HG02588 (cell line): ENCODE measurements around the gene SORCS2.

Source experiments
- ATAC-seq: cut with Tn5 transposase; IDR thresholded peaks from one replicate; pipeline ENCODE4 v1.9.1; 2021; ENCODE audit warnings: mild to moderate bottlenecking, moderate library complexity; ENCODE audit not compliant: unreplicated experiment

Gene SORCS2

GRCh38 chr4:7285244-7286094 is 93.1 kb downstream of the SORCS2 start:
- no peak for ATAC-seq

- ATAC-seq: no peak
Observed at GRCh38 chr4:7286170-7286569, 93.8 kb downstream of the SORCS2 start.

- no peak for ATAC-seq
Observed at GRCh38 chr4:7286798-7287197, 94.5 kb downstream of the SORCS2 start.

- no peak for ATAC-seq
Observed at GRCh38 chr4:7287274-7287917, 95.1 kb downstream of the SORCS2 start.

GRCh38 chr4:7287918-7288280 is 95.6 kb downstream of the SORCS2 start:
- ATAC-seq: no peak

GRCh38 chr4:7288751-7289523 is 96.6 kb downstream of the SORCS2 start:
- no peak for ATAC-seq

- ATAC-seq: no peak
Observed at GRCh38 chr4:7289589-7289988, 97.3 kb downstream of the SORCS2 start.

GRCh38 chr4:7291372-7292114 is 99.2 kb downstream of the SORCS2 start:
- no peak for ATAC-seq

GRCh38 chr4:7293703-7294102 is 101.4 kb downstream of the SORCS2 start:
- no peak for ATAC-seq

- no peak for ATAC-seq
Observed at GRCh38 chr4:7294176-7294756, 101.9 kb downstream of the SORCS2 start.

GRCh38 chr4:7295197-7295910 is 103.0 kb downstream of the SORCS2 start:
- no peak for ATAC-seq

- ATAC-seq: no peak
Observed at GRCh38 chr4:7295911-7296660, 103.7 kb downstream of the SORCS2 start.

GRCh38 chr4:7296661-7297335 is 104.5 kb downstream of the SORCS2 start:
- no peak for ATAC-seq

- no peak for ATAC-seq
Observed at GRCh38 chr4:7297374-7297773, 105.0 kb downstream of the SORCS2 start.

GRCh38 chr4:7297881-7298280 is 105.5 kb downstream of the SORCS2 start:
- ATAC-seq: no peak

- ATAC-seq: no peak
Observed at GRCh38 chr4:7298619-7299009, 106.3 kb downstream of the SORCS2 start.

- no peak for ATAC-seq
Observed at GRCh38 chr4:7299010-7299907, 106.9 kb downstream of the SORCS2 start.
